CD4-positive, alpha-beta T cell treated with Interleukin-1 beta for 1 hour (primary cell): ENCODE data around the gene TSPEAR.

ENCODE experiments used
- DNase-seq, 2 donors: peaks; one replicate each; pipeline ENCODE4 v3.0.0-alpha.2; 2020 to 2022

TSPEAR gene

DNA sequence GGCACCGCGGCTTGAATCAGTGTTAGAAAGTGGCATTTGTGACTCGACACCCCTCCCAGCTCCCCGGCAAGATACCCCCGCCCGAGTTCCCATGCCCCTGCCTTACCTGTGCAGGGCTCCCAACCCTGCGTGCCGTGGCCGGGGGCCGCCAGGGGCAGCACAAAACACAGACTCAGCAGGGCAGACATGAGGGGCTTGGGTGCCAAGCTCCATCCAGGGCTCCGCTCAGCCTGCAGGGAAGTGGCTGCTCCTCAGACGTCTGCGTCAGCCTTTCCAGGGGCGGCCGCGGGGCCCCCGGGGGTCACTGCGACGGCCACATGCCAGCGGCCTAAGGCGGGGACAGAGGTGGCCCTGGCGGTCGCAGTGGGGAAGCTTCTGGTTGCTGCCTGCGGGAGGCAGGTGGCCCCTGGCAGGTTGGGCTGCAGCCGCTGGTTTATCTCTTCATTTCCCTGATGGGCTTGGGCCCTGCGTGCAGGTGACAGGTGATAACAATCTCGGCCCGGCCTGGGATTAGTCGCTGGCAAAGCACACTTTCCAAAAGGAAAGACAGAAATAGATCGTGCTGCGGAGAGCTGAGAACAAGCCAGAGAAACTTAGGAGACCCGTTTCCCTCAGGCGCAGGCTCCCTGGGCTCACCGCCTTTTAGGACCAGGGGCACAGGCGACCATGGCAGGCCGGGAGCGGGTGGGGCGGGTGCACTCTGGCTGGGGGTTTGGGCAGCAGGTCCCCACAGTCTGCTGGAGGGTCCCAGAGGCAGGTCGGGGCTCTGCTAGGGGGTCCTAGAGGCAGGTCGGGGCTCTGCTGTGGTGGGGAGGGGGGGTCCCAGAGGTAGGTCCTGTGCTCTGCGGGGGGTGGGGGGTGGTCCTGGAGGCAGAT is at the start of gene TSPEAR:
TSS of gene TSPEAR (minus strand) at position 246 of the 876 bp plus-strand sequence. CDS start at position 188, 58 bp downstream.
- DNase-seq = no peak

DNA sequence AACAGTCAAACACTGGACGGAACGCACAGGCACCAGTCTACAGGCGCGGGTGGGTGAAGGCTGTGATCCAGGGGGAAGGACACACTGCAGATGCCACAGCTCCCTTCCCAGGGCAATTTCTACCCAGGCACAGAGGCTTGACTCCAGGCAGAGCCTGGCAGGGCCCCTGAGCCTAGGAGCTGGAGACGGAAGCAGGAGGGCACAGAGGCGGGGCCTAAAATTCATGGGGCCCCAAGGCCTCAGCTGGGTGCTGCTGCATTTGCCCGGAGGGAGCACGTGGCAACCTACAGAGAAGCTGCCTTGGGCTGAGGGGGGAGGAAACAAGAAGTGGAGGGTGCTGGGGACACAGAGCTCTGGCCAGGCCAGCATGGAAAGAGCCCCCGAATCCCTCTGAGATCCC is 49.0 kb upstream of the TSPEAR start:
- no peak for DNase-seq

DNA sequence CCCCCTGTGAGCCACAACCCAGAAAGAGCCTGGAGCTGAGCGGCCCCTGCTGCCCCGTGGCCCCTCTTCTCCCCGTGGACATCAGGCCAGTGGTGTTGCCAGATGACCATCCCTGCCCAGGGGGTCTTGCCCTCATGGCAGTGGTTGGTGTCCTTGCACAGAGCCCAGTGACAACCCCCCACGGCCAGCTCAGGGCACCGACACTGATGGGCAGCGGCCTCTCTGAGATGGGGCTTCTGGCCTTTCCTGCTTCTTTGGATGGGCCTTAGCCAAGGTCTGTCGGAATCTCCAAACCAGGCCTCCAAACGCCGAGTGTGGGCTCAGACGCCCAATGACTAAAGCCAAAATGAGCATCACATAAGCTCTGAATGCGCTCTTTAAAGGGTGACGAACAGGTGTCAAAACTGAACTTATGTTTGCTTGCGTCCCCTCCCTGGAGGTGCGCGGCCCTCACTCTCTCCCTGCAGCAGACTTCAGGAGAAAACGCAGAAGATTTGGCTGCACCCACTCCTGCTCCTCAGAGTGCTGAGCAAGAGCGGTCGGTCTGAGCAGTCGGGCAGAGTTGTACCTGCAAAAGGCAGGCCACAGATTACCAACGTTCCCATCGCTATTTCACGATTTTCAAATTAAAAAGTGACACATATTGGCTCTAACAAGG is 48.4 kb upstream of the TSPEAR start:
- DNase-seq = no peak

DNA sequence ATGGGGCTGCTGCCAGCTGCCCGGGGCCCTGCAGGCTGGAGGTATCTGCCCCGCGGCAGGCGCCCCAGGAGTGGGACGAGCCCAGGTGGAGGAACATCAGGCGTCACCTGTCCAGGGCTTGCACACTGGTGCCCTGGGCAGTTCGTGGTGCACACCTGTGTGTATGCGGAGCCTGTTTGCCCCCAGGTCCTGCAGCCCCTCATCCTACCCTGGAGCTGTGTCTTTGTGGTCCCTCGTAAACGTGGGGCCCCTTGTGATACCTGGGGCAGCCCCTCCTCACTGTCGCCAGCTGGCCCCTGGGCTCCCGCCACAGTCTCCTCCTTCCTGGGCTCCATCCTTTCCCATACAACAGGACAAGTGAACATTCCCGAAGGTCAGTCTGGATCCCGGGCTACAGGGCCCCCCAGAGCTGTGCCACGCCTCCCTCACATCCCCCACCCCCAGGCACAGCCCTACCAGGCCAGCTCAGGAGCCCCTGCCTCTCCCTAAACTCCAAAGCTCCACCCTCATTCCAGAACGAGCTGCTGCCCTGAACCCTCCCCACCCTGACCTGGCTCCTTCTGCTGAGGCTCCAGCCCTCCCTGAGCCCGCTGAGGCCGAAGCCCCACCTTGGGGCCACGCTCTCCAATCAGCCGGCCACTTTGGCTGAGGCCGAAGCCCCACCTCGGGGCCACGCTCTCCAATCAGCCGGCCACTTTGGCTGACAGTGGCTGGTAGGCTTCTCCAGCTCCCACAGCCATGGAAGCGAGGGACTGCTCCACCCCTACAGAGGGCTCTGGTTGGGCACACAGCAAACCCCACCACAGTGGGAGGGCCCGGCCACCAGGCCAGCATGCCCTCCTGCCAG is 47.6 kb upstream of the TSPEAR start:
- no peak for DNase-seq

DNA sequence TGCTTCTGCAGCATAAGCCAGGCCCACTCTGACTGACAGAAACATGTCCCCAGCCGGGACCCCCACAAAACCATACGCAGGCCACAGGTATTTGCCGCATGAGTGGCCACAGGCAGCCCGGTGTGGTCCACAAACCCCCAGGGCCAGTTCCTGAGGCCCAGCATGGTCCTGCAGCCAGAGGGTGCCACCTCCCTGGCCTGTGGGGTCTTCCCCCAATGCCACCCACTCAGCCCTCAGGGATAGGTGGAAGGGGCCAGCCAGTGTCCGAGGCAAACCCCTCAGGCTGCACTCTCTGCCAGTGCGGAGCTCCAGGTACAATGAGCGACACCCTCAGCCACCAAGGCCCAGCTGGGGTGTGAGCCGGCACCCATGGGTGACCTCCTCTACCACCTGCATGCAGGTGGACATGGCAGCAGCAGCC is 46.8 kb upstream of the TSPEAR start:
- no peak for DNase-seq

DNA sequence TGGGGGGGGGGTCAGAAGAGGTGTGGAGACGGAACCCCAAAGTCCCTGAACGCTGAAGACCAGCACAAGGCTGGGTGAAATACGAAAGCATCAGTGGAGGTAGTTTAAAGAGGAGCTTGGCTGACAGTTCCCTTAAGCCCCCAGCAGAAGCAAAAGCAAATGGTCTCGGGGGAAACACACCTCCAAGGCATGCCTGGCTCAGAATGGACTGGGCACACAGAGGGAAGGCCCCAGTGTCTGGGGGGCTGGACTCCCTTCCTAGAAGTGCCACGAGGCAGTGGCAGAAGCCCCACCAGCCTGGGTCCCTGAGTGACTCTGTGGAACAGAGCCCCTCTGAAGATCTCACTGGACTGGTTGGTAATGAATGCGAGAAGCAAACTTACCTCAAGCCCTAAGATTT is 46.4 kb upstream of the TSPEAR start:
- DNase-seq = no peak

DNA sequence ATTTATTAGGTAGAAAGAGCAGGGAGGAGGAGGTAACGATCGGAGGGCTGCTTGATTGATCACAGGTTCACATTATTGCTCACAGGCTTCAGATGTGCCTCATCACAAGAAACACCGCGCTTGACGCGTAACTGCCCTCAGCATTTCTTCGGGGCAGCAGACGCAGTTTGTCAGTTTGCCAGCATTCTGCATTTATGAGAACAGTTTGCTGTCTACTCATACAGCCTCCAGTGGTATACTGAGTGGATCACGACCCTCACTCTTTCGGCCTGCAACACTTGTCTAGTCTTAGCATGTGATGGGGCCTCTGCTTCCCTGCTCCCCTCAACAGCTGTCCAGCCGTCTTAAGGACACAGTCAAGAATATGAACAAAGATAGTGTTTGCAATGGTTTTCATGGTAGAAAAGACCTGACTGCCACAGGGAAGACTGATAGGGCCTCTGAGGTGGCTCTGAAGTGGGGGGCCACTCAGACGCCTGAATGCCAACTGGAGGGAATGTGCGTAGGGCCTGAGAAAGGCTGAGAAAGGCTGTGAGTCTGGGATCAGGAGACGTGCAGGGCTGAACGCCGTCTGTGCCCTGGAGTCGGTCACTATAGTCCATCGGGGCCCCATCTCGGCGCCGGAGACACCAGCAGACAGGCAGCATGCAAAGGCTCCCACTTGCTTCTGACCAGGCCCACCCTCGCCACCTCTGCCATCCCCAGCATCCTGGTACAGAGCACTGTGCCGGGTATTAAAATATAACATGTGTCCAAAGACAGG is 45.2 kb upstream of the TSPEAR start:
- DNase-seq = no peak

DNA sequence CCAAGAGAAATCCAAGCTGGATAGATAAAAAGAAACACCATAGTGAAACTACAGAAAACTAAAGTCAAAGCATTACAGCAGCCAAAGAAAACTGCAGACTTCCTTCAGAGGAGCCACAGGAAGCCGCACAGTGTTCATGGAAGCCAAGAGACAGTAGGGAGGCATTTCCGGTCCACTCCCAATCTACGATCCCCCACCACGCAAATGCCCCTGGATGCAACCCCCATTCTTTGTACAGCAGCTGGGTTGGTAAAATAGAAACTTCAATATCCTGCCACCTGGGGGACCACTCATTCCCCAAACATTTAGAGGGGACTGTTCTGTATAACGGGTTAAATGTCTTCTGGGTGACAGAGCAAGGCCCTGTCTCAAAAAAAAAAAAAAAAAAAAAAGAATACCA is 43.9 kb upstream of the TSPEAR start:
- DNase-seq = peak in 1 of 2 donors; percentile 16

DNA sequence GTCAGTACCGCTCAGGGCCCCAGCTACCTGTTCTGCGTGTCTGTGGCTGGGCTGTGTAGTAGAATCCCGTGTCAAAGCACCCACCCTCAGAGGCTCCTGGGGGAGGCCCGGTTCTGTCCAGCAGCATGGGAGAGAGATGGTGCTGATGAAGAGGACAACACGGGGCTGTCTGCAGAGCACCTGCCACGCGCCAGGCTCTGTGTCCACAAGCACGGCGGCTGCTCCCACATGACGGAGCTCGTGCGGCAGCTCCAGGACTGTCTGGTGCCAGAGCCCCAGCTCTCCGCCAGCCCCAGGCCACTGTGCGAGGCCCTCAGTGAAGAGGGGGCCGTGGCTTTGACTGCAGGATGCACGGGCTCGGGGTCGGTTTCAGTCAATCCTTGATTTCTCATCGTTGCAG is 42.0 kb upstream of the TSPEAR start:
- no peak for DNase-seq

DNA sequence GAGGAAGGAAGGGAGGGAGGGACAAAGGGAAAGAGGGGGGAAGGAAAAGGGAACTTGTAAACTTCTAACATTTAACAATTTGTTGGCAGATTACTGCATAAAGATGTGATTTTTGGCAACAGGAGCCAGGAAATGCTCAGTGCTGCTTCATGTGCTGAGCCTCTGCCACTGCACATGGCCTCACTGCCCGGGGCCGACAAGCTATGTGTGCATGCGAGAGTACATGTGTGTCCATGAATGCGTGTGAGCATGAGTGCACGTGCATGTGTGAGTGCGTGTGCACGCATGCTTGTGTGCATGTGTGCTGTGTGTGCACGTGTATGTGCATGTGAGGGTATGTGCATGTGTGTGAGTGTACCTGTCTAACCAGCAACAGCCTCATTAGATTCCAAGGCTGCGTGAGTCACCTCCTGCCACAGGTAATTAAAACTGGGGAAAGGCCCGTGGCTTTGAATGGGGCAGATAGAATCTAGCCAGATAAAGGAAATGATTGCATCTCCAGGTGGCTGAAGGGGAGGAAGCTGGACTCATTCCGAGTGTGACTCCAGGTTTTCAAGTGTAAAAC is 41.4 kb upstream of the TSPEAR start:
- no peak for DNase-seq

DNA sequence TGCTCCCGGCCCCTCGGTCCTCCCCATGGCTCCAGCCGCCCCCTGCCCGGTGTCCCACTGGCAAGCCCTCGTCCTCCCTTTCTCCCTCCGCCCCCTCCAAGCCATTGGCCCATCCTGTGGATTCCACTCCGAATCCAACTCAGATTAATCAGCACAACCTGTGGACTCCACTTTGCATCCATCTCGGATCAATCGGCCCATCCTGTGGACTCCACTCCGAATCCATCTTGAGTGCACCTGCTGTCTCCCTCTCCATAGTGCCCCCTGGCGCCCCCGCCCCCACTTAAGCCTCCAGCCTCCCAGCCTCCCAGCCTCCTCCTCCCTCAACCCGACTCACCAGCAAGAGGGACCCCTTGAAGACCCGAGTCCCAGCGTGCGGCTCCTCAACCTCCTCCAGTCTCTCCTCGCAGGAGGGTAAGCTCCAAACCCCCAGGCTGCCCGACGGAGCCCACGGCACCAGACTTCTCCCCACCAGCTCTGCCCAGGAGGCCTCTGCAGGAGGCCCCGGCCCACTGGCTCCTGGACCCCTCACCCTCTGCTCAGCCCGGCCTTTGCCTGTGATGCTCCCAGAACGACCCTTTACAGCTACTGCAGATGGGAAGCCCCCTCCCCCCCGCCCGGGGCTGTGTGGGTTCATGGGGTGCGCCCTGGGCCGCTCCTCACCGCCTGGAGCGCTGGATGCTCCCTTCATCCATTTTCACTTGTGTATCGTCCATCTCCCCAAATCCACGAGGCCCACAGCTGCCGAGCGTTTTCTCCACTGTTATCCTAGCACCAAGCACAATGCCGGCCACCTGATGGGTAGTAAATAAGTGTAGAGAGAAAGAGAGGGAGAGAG is 40.6 kb upstream of the TSPEAR start:
- DNase-seq = no peak

DNA sequence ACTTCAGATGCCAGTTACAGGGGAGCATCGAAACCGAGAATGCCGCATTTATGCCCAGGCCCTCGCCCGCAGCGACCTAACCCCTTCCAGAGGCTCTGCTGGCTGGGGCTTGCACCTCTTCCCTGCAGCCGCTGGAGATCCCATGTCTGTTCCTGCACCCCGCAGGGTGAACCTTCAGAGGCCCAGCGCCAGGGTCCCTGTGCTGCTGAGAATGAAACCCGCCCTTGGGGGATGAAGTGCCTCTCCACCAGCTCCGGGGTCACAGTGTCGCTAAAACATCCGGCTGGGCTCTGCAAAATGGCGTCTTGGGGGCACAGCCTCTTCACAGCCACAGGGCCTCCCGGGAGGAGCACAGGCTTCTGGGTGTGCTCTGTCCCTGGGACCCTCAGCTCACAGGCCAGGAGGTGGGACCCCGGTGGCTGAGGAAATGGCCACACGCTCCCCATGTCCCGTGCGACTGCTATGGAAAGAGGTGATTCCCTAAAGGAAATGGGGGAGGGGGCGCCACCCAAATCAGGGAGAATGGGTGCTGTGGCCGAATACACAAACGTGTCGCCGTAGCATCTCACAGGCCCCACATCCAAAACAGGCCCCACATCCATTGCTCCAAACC is 39.9 kb upstream of the TSPEAR start:
- no peak for DNase-seq

DNA sequence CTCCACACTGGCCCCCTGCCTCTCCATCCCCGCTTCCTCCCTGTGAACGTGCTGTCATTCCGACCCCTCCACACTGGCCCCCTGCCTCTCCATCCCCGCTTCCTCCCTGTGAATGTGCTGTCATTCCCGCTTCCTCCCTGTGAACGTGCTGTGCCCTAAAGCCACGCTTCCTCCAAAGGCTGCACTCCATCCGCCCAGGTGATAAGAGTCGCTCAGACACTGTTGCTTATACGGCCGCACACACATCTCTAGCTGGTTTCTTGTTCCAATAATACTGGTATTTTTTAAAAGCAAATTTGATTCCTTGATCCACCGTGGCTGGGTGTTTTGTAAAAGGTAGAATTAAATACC is 39.3 kb upstream of the TSPEAR start:
- DNase-seq = no peak

DNA sequence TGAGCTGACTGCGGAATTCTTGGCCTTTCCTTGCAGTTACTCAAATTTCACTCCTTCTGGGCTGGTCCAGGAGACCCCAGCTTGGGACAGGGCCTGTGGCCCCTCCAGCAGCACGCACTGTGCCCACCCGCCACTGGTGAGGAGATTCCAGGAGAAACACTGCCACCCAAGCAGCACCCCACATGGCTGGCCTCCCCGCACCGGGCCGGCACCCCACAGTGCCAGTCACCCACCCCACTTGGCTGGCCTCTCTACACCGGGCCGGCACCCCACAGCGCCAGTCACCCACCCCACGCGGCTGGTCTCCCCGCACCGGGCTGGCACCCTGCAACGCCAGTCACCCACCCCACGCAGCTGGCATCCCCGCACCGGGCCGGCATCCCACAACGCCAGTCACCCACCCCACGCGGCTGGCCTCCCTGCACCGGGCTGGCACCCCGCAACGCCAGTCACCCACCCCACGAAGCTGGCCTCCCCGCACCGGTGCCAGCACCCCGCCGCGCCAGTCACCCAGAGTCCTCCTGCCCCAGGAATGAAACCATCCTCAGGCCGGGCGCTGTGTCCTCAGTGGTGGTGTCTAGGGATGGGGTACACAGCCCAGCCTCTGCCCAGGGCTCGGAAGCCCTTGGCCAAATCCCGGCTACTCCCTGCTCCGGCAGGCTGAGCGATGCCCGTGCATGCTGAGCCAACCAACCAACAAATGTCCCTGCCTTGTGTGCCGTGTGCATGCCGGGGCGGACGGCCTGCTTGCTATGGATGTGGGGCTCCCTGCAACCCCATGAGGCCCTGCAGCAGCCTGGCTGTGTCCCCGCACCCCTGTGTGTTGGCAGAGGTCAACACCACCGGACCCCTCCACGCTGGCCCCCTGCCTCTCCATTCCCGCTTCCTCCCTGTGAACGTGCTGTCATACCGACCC is 38.6 kb upstream of the TSPEAR start:
- DNase-seq = no peak

DNA sequence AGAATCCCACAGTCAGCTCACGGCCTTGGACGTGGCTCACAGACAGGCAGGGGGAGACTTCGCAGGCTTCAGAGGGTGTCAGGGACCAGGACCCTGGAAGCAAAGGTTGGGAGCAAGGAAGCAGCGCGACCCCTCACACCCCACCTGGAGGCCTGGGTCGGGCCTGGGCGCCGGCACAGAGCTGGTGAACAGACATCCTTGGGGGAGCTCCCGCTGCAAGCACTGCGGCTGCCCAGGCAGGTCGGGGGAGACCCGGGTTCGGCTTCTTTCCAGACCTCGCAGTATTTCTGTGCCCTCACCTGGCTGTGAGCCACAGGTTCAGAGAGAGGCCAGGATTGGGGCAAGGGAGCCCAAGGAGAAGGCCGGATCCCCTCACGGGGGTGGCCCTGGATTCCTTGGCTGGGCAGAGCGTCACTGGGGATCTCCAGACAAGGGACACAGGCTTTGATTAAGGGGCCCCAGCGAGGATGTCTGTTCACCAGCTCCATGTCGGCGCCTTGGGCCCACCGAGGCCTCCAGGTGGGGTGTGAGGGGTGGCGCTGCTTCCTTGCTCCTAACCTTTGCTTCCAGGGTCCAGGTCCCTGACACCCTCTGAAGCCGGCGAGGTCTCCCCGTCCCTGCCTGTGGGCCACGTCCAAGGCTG is 37.9 kb upstream of the TSPEAR start:
- no peak for DNase-seq

DNA sequence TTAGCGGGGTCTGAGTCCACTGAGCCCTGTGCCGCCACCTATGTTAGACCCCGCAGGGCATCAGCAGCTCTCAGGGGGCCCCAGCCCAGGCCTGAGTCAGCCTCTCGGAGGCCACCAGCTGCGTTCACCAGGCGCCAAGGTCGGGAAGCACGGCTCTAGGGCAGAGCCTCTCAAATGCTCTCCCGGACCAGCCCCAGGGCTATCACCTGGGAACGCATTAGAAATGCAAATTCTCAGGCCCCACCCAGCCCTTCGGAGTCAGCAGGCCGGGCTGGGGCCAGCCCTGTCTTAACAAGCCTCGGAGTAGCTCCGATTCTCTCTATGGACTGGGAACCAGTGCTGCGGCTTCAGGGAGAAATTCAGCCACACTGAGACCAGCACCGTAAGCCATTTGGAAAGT is 37.2 kb upstream of the TSPEAR start:
- no peak for DNase-seq

DNA sequence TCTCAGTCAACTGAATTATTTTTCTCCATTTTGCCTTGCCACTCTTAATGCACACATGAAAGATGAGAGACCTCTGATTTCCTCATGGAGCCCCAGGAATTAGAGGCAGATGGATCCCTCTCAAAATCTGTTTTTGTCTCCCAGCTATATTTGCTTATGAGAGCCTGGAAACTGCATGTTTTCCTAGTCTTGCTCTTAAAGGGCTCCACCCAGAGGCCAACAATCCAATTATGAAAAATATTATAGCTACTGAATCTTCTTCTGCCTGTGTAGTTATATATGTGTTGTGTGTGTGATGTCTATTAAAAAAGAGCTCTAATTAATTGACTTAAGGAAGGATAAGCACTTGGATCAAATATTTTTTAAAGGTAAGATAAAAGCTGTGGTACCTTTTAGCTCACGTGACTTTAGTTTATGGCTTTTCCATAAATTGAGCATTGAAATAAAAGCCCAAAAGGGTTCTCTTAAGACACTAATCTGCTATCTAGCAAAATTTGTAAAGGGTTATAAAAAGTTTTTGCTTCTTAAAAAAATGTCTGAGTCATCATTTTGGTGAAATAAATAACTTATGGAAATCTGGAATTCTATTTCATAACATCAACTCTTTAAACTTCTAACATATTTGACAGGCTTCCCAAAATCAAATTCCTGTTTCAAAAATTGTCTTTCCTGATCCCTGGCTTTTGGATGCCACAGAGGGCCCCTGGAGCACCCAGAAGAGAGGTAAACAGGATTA is 31.2 kb upstream of the TSPEAR start:
- DNase-seq = peak in 1 of 2 donors; percentile 57

DNA sequence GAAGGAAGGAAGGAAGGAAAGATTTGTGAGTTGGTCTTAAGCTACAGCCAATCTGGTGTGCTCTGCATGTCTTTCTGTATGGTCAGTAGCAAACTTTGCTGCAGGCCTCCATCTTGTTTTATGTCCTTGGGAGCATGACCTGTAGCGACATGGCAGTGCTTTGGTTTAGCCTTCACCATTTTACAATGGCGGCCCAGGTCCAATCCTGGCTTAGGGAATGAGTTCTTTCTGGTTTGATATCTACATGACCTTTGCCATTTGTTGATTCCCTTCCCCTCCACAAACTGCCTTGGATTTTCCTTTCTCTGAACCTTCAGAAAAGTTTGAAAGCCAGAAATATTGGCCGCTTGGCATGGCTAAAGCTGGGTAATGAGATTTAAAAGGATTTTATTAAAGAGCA is 30.5 kb upstream of the TSPEAR start:
- DNase-seq = no peak

DNA sequence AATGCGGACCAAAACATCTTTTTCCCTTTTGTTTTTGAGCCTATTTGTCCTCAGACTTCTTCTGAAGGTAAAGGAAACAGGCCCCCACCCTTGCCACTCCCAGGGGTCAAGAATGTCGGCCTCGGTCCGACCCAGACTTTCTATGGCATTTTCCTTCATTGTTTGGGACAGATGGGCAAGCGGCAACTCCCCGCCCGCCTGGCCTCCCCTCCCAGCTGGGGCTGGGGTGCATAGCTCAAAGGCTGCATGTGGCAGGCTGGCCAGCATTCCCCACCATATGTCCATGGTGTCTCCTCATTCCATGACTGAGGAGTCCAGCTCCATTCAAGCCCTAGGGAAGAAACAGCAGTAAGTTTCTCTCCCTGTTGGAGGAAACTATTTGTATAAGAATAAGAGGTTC is 29.4 kb upstream of the TSPEAR start:
- no peak for DNase-seq
